GM12864 (cell line): ENCODE results near the gene NLRP6.

Experiments used
- DNase-seq: peaks from one replicate; pipeline ENCODE4 v3.0.0-alpha.2; 2011; ENCODE audit warnings: low read depth
- H3K4me3 ChIP-seq: 2 replicates; pipeline ENCODE4 v1.5.1; 2011; ENCODE audit warnings: mild to moderate bottlenecking, low read depth, low read length, control low read depth
- TF ChIP-seq, protein P1 (sequence below): IDR thresholded peaks from 2 replicates; pipeline ENCODE4 v1.5.1; 2011; ENCODE audit warnings: low read depth, mild to moderate bottlenecking, moderate library complexity, low read length, control low read depth, inconsistent platforms; ENCODE audit errors: missing control alignments

NLRP6 gene

DNA sequence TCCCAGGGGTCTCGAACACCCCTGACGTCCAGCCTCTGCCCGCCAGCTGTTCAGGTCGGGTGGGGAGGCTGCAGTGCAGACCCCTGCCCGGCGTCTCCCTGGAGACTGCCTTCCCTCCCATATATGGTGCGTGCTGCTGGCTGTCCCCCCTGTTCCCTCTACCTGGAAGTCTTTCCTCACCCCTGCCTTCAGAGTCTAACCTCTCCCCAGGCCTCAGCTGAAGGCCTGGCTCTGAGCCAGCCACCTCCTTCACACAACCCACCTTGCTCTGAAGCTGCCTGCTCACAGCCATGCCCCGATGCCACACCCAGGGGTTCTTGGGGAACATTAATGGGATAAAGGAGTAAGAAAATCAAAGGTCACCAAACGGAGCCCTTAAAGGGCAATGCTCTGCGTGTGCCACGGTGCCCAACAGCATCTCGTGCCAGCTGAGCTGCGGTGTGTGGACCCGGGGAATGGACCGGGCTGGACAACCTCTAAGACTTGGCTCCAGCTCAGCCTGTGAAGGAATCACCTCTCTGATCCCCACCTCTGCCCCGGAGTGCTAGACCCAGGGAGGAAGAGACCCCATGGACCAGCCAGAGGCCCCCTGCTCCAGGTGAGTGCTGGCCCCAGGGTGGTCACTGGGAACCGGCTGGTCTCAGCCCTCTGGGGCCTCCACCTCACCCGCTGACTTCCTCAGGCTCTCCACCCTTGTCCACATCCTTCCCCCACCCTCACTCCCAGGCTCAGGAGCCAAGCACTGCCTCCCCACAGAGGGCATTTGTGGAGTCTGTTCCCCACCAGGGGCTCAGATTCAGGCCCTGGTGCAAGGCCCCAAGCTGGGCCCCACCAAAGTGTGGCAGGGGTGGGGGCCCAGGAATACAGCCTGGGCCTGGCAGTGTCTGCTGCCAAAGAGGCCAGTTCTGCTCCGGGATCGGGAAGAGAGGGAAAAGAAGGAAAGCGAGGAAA is at the start of gene NLRP6:
Gene NLRP6 (plus strand): TSS at position 407 of the 951 bp plus-strand sequence. CDS start 163 bp downstream, at position 570.
- DNase-seq = no peak
- TF ChIP-seq, protein P1, sequence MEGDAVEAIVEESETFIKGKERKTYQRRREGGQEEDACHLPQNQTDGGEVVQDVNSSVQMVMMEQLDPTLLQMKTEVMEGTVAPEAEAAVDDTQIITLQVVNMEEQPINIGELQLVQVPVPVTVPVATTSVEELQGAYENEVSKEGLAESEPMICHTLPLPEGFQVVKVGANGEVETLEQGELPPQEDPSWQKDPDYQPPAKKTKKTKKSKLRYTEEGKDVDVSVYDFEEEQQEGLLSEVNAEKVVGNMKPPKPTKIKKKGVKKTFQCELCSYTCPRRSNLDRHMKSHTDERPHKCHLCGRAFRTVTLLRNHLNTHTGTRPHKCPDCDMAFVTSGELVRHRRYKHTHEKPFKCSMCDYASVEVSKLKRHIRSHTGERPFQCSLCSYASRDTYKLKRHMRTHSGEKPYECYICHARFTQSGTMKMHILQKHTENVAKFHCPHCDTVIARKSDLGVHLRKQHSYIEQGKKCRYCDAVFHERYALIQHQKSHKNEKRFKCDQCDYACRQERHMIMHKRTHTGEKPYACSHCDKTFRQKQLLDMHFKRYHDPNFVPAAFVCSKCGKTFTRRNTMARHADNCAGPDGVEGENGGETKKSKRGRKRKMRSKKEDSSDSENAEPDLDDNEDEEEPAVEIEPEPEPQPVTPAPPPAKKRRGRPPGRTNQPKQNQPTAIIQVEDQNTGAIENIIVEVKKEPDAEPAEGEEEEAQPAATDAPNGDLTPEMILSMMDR = no peak
- no peak within 1 kb of the TSS for H3K4me3 ChIP-seq

GRCh38 chr11:230431-230830 is 47.8 kb upstream of the NLRP6 start:
- no peak for DNase-seq
- TF ChIP-seq, protein P1 = no peak
- H3K4me3 ChIP-seq = no peak overlapping the region

GRCh38 chr11:232783-233565 is 45.2 kb upstream of the NLRP6 start:
- H3K4me3 ChIP-seq = no peak overlapping the region
- DNase-seq = no peak
- TF ChIP-seq, protein P1 = no peak

GRCh38 chr11:235180-235579 is 43.0 kb upstream of the NLRP6 start:
- TF ChIP-seq, protein P1 = no peak
- H3K4me3 ChIP-seq = peak overlapping the region; percentile 85
- DNase-seq = no peak

DNA sequence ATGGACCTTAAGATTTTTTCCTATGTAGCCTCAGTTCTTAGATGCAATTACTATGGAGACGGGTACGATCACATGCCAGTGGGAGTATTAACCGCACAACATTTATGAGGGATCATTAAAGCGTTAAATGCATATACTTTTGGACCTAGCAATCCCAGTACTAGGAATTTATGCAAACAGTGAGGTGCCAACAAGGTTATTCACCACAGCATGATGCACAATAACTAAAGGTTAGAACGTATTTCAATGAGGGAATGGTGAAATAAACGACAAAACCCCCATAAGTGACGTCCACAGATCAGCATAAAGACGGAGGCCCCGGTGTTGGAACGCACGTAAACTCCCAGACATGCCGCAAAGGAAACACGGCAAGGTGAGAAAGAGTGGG is 42.6 kb upstream of the NLRP6 start:
- peak overlapping the region; percentile 85 for H3K4me3 ChIP-seq
- DNase-seq = no peak
- TF ChIP-seq, protein P1 = no peak

- H3K4me3 ChIP-seq = peak within 1 kb of the TSS; percentile 92
- TF ChIP-seq, protein P1 = no peak
- no peak for DNase-seq
These were observed 42.0 kb upstream of the NLRP6 start, which contains the start of gene SIRT3 for GRCh38 chr11:235997-236773. TSS of gene SIRT3 (minus strand) at chr11:236342. CDS start at chr11:236328, 14 bp downstream.
